ENCODE data around the gene THAP11.

GRCh38 chr16:67796099-67796718 lies 45.9 kb upstream of the THAP11 start:
- TF ChIP-seq CTCF (IDR thresholded peaks at IDR 0.05) (no peak), POLR2A (IDR thresholded peaks at IDR 0.05) (no peak)
